Smooth muscle cell (in vitro differentiated cells): ENCODE measurements around the gene SIGLEC9. TPM values are rescaled to one million over a fixed set of nuclear protein-coding genes. Genes with fewer than 3 reads are reported as not detected.

ENCODE experiments used
- DNase-seq: peaks from one replicate; lab custom pipeline; 2025; ENCODE audit not compliant: unreplicated experiment; lab: John Stamatoyannopoulos, UW
- H2AFZ ChIP-seq: fragments of 200-600 bp; sonication (generic); 2 replicates; pipeline ENCODE4 v1.6.0; 2016; ENCODE audit warnings: antibody characterized with exemption, low read depth, mild to moderate bottlenecking
- H3F3A ChIP-seq: fragments of 200-600 bp; sonication (generic); 2 replicates; pipeline ENCODE4 v1.6.0; 2017; ENCODE audit warnings: antibody characterized with exemption, low read depth
- H3K27ac ChIP-seq: fragments of 200-600 bp; sonication (generic); 2 replicates; pipeline ENCODE4 v1.5.1; 2016; ENCODE audit warnings: low read depth, mild to moderate bottlenecking
- H3K27me3 ChIP-seq: fragments of 200-600 bp; sonication (generic); 2 replicates; pipeline ENCODE4 v1.6.1; 2016; ENCODE audit warnings: low read depth, mild to moderate bottlenecking
- H3K36me3 ChIP-seq: fragments of 200-600 bp; sonication (generic); 2 replicates; pipeline ENCODE4 v1.5.1; 2016; ENCODE audit warnings: low read depth
- H3K4me1 ChIP-seq: fragments of 200-600 bp; sonication (generic); 2 replicates; pipeline ENCODE4 v1.5.1; 2016; ENCODE audit warnings: low read depth
- H3K4me2 ChIP-seq: fragments of 200-600 bp; sonication (generic); 2 replicates; pipeline ENCODE4 v1.6.0; 2016; ENCODE audit warnings: mild to moderate bottlenecking
- H3K4me3 ChIP-seq: fragments of 200-600 bp; sonication (generic); 2 replicates; pipeline ENCODE4 v1.5.1; 2016; ENCODE audit warnings: mild to moderate bottlenecking
- H3K79me2 ChIP-seq: fragments of 200-600 bp; sonication (generic); 2 replicates; pipeline ENCODE4 v1.6.0; 2016; ENCODE audit warnings: low read depth, mild to moderate bottlenecking
- H3K9ac ChIP-seq: fragments of 200-600 bp; sonication (generic); 2 replicates; pipeline ENCODE4 v1.6.0; 2016; ENCODE audit warnings: low read depth
- H3K9me3 ChIP-seq: fragments of 200-600 bp; sonication (generic); replicated peaks from 2 replicates; pipeline ENCODE4 v1.5.1; 2016; ENCODE audit warnings: low read depth
- H4K20me1 ChIP-seq: fragments of 200-600 bp; sonication (generic); 2 replicates; pipeline ENCODE4 v1.6.0; 2016; ENCODE audit warnings: low read depth
- WGBS: methylation state at CpG from one replicate; pipeline ENCODE4 v1.1.7; 2016; ENCODE audit warnings: low lambda C conversion rate; 5-methylcytosine and 5-hydroxymethylcytosine counted together
- polyA plus RNA-seq: library from polyadenylated mRNA; unstranded; fragments of >200 nt; fragmentation: Nextera tagmentation; extraction: Ambion mirVana; gene quantifications from 2 replicates; pipeline ENCODE4 v1.2.1, GENCODE V29; 2016
- total RNA-seq: library from RNA; depleted of rRNA; stranded (reverse); fragments of >200 nt; gene quantifications from 2 replicates; pipeline ENCODE4 v1.2.3, GENCODE V29; 2014
- TF ChIP-seq, protein P1 (sequence below): fragments of 200-600 bp; sonication (generic); IDR thresholded peaks from 2 replicates; pipeline ENCODE4 v1.5.1; 2017; ENCODE audit warnings: borderline replicate concordance, mild to moderate bottlenecking, antibody characterized with exemption; ENCODE audit not compliant: insufficient read depth, poor library complexity, severe bottlenecking

The SIGLEC9 gene
- total and polyA plus RNA-seq, 2 experiments from 2014 or later = not detected

- H3K27ac ChIP-seq = no peak overlapping the region
- H3K4me3 ChIP-seq = no peak overlapping the region
- H3K4me2 ChIP-seq = no peak overlapping the region
- H2AFZ ChIP-seq = no peak overlapping the region
- no peaks in the 10 kb centered on the region for H3K9me3 ChIP-seq
- peaks cover 12% of the 10 kb centered on the region for H3K79me2 ChIP-seq
- WGBS = 76% methylated on average over 1 of the region's 1 CpG
- no peaks in the 10 kb centered on the region for H4K20me1 ChIP-seq
- TF ChIP-seq, protein P1, sequence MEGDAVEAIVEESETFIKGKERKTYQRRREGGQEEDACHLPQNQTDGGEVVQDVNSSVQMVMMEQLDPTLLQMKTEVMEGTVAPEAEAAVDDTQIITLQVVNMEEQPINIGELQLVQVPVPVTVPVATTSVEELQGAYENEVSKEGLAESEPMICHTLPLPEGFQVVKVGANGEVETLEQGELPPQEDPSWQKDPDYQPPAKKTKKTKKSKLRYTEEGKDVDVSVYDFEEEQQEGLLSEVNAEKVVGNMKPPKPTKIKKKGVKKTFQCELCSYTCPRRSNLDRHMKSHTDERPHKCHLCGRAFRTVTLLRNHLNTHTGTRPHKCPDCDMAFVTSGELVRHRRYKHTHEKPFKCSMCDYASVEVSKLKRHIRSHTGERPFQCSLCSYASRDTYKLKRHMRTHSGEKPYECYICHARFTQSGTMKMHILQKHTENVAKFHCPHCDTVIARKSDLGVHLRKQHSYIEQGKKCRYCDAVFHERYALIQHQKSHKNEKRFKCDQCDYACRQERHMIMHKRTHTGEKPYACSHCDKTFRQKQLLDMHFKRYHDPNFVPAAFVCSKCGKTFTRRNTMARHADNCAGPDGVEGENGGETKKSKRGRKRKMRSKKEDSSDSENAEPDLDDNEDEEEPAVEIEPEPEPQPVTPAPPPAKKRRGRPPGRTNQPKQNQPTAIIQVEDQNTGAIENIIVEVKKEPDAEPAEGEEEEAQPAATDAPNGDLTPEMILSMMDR = no peak
- DNase-seq = no peak
- H3K9ac ChIP-seq = no peak overlapping the region
- H3K4me1 ChIP-seq = peaks cover 5% of the 10 kb centered on the region
- no peaks in the 10 kb centered on the region for H3K36me3 ChIP-seq
- H3K27me3 ChIP-seq = peaks cover 3% of the 10 kb centered on the region
- no peaks in the 10 kb centered on the region for H3F3A ChIP-seq
Measured at GRCh38 chr19:51110666-51110971, 14.1 kb upstream of the SIGLEC9 start.

DNA sequence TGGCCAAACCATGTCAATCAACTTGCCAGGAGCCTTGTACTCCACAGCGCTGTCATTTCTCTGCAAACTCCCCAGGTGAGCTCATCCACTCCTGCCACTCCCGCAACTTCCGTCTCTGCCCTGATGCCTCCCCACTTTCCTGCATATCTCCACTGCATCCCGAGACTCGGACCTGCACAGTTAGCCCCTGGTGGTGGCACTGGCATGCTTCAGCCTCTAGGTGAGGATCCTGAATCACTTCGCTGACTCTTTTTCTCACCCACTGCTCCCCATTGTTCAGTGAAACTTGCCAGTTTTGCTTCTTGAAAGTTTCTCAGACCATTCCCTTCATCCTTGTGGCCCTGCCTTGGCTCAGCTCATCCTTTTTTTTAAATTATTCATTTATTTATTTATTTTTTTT lies 13.1 kb upstream of the SIGLEC9 start:
- Histone ChIP-seq H3K4me1 (peaks cover 5% of the 10 kb centered on the region), H3K4me3 (no peak overlapping the region), H3F3A (no peaks in the 10 kb centered on the region), H3K27ac (no peak overlapping the region), H4K20me1 (no peaks in the 10 kb centered on the region), H3K79me2 (peaks cover 9% of the 10 kb centered on the region), H3K36me3 (no peaks in the 10 kb centered on the region), H2AFZ (no peak overlapping the region), H3K9ac (no peak overlapping the region), H3K4me2 (no peak overlapping the region), H3K9me3 (no peaks in the 10 kb centered on the region), H3K27me3 (peaks cover 8% of the 10 kb centered on the region)
- WGBS = 49% methylated on average over 6 of the region's 6 CpGs
- TF ChIP-seq, protein P1 = peak; percentile 11
- DNase-seq = no peak

GRCh38 chr19:51114087-51114729 lies 10.5 kb upstream of the SIGLEC9 start:
- no peak overlapping the region for H3K4me2 ChIP-seq
- TF ChIP-seq, protein P1 = no peak
- no peaks in the 10 kb centered on the region for H3F3A ChIP-seq
- H3K79me2 ChIP-seq = no peaks in the 10 kb centered on the region
- H3K36me3 ChIP-seq = no peaks in the 10 kb centered on the region
- DNase-seq = no peak
- 89% methylated on average over 6 of the region's 6 CpGs for WGBS
- H3K9ac ChIP-seq = no peak overlapping the region
- H3K27me3 ChIP-seq = peaks cover 10% of the 10 kb centered on the region
- no peaks in the 10 kb centered on the region for H4K20me1 ChIP-seq
- no peak overlapping the region for H2AFZ ChIP-seq
- H3K4me1 ChIP-seq = no peaks in the 10 kb centered on the region
- no peak overlapping the region for H3K27ac ChIP-seq
- H3K9me3 ChIP-seq = no peaks in the 10 kb centered on the region
- H3K4me3 ChIP-seq = no peak overlapping the region

DNA sequence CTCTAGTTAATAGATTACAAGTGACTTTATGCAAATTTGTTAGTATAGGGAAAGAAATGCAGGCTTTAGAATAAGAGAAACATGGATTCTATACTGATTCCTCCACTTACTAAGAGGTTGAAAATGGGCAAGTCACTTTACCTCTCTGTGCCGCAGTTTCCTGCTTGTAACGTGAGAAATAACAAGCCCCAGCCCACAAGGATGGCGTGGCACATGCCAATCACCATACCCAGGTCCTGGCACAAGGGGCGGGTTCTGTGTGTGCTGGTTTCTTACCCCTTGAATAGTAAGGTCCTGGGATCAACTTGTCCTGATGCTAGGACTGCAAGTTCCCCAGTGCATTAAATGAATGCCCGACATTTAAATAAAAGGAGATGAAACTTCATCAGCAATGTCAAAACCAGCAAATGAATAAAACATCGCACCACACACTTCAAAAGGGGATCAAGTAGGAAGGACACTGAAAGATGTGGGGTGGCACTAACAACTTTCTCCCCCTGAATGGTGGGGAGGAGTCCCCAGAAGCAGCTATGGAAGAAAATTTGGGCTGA lies 7.9 kb upstream of the SIGLEC9 start:
- Histone ChIP-seq H3K27me3 (peaks cover 10% of the 10 kb centered on the region), H3K36me3 (no peaks in the 10 kb centered on the region), H3K4me3 (no peak overlapping the region), H3K79me2 (no peaks in the 10 kb centered on the region), H3F3A (no peaks in the 10 kb centered on the region), H3K9me3 (no peaks in the 10 kb centered on the region), H3K27ac (no peak overlapping the region), H4K20me1 (no peaks in the 10 kb centered on the region), H2AFZ (no peak overlapping the region), H3K4me2 (no peak overlapping the region), H3K4me1 (no peaks in the 10 kb centered on the region), H3K9ac (no peak overlapping the region)
- 86% methylated on average over 6 of the region's 6 CpGs for WGBS
- no peak for DNase-seq
- TF ChIP-seq, protein P1 = no peak
